OCI-LY7 (cell line): ENCODE data around the gene AMBP. TPM values are rescaled to one million over a fixed set of nuclear protein-coding genes. Genes with fewer than 3 reads are reported as not detected.

Experiments used
- BruUV-seq: library from RNA; stranded (reverse); fragments of 400-500 nt; replicated peaks from 2 replicates; lab custom pipeline; 2021; lab: Mats Ljungman, UMichigan
- CTCF ChIA-PET: fragments of 300-600 bp; sonication (Branson Sonifier 250); formaldehyde crosslinking; loops from one replicate; lab custom pipeline; 2022; ENCODE audit warnings: antibody characterized with exemption; ENCODE audit not compliant: unreplicated experiment; lab: Charles Lee
- POLR2A ChIA-PET: fragments of 300-600 bp; sonication (Branson Sonifier 250); formaldehyde crosslinking; loops from one replicate; lab custom pipeline; 2022; ENCODE audit warnings: antibody characterized with exemption; lab: Charles Lee
- DNase-seq: peaks from one replicate; pipeline ENCODE4 v3.0.0-alpha.2; 2015; ENCODE audit warnings: low spot score
- H2AFZ ChIP-seq: fragments of 200-600 bp; sonication (generic), shearing (Covaris generic); 2 replicates; pipeline ENCODE4 v1.6.1; 2014; ENCODE audit warnings: mild to moderate bottlenecking, antibody characterized with exemption, low read length, moderate library complexity
- H3K27ac ChIP-seq: fragments of 200-600 bp; sonication (generic); 2 replicates; pipeline ENCODE4 v1.5.1; 2014; ENCODE audit warnings: mixed run types, low read depth, mild to moderate bottlenecking, moderate library complexity, low read length, inconsistent platforms; ENCODE audit not compliant: poor library complexity, severe bottlenecking
- H3K36me3 ChIP-seq: fragments of 200-600 bp; sonication (generic); 2 replicates; pipeline ENCODE4 v1.6.1; 2014; ENCODE audit warnings: mild to moderate bottlenecking, antibody characterized with exemption, low read length, moderate library complexity, mixed read lengths; ENCODE audit not compliant: insufficient read depth
- H3K4me1 ChIP-seq: fragments of 200-600 bp; sonication (generic); 2 replicates; pipeline ENCODE4 v1.5.1; 2014; ENCODE audit warnings: mild to moderate bottlenecking, low read length; ENCODE audit not compliant: insufficient read depth, poor library complexity, severe bottlenecking
- H3K4me2 ChIP-seq: fragments of 200-600 bp; sonication (generic); 2 replicates; pipeline ENCODE4 v1.6.1; 2014; ENCODE audit warnings: mild to moderate bottlenecking, low read length
- H3K4me3 ChIP-seq: fragments of 200-600 bp; sonication (generic); 2 replicates; pipeline ENCODE4 v1.5.1; 2014; ENCODE audit warnings: mild to moderate bottlenecking, low read depth, low read length; ENCODE audit not compliant: poor library complexity, severe bottlenecking
- H3K79me2 ChIP-seq: fragments of 200-600 bp; sonication (generic); 2 replicates; pipeline ENCODE4 v1.6.1; 2016; ENCODE audit warnings: low read depth, mild to moderate bottlenecking, low read length, moderate library complexity, mixed read lengths; ENCODE audit not compliant: insufficient read depth
- H3K9me2 ChIP-seq: fragments of 200-600 bp; sonication (generic); 2 replicates; pipeline ENCODE4 v1.6.1; 2016; ENCODE audit warnings: mild to moderate bottlenecking, low read length, mixed read lengths; ENCODE audit not compliant: insufficient read depth
- H3K9me3 ChIP-seq: fragments of 200-600 bp; sonication (generic); 2 replicates; pipeline ENCODE4 v1.6.1; 2014; ENCODE audit warnings: mild to moderate bottlenecking, mixed run types, low read length, mixed read lengths
- H4K20me1 ChIP-seq: fragments of 200-600 bp; sonication (generic); 2 replicates; pipeline ENCODE4 v1.6.1; 2014; ENCODE audit warnings: mild to moderate bottlenecking, antibody characterized with exemption, low read length, moderate library complexity, mixed read lengths; ENCODE audit not compliant: insufficient read depth
- CTCF ChIP-seq: fragments of 200-600 bp; sonication (generic); conservative IDR thresholded peaks from 2 replicates; pipeline ENCODE4 v1.5.1; 2014; ENCODE audit warnings: mild to moderate bottlenecking, antibody characterized with exemption, low read length, moderate library complexity, mixed read lengths
- EZH2phosphoT487 ChIP-seq: fragments of 200-600 bp; sonication (generic); IDR thresholded peaks from 2 replicates; pipeline ENCODE4 v1.6.1; 2018; ENCODE audit warnings: low read depth, borderline replicate concordance, mild to moderate bottlenecking, mixed run types, antibody characterized with exemption, low read length, moderate library complexity, mixed read lengths
- intact Hi-C: fragments of 100-400 bp; cut with micrococcal nuclease; formaldehyde crosslinking; loops from one replicate; pipeline ENCODE4 v1.10.0; 2022; ENCODE audit not compliant: unreplicated experiment
- total RNA-seq, 2 experiments: library from RNA; depleted of rRNA in 1 of 2; stranded (reverse); fragments of >200 nt in 1 of 2; shearing (Covaris generic) in 1 of 2; gene quantifications; 2 replicates each; pipeline ENCODE4 v1.2.3, GENCODE V29; 2014 to 2022

AMBP gene
- total RNA-seq, 2 experiments from 2014 or later = not detected

DNA sequence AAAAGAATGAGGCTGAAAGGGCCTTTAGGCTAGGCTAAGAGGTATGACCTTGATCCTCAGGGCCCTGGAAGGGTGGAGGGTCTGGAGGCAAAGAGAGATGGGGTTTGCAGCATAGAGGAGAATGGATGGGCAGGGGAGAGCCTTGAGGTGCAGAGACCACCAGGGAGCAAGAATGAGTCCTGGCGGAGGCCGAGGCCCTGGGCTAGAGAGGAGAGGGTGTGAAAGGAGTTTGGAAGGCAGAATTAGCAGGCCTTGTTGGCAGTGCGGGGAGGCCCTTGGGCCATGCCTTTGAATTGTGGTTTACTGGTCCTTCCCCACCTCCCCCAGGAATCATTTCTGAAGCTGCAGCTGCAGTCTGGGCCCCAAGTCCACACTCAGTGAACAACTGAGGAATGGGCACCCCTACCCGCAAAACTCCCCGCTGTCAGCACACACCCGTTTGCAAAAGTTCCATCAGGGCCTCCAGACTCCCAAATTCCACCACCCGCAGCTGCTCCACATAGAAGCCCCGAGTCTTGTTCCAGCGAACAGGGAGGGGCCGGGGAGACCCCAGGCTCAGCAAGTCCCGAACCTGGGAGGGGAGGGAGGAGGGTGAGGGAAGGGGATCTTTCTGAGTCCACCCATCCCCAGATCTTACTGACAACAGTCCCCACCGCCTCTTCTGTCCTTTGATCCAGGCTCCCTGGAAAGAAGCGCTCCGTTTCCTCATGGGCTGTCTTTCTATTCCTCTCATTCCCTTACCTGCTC is 18.9 kb upstream of the AMBP start:
- H3K9me3 ChIP-seq = no peaks in the 10 kb centered on the region
- H2AFZ ChIP-seq = no peak overlapping the region
- no peak for DNase-seq
- H3K36me3 ChIP-seq = no peaks in the 10 kb centered on the region
- H3K4me3 ChIP-seq = no peak overlapping the region
- no peaks in the 10 kb centered on the region for H3K4me1 ChIP-seq
- ChIA-PET POLR2A (no interaction called here), CTCF (no interaction called here)
- TF ChIP-seq CTCF (no peak), EZH2phosphoT487 (no peak)
- no peak overlapping the region for H3K4me2 ChIP-seq
- no peak overlapping the region for H3K27ac ChIP-seq
- no peaks in the 10 kb centered on the region for H3K9me2 ChIP-seq
- no TSS peak for BruUV-seq
- intact Hi-C loops = no loop called here
- H4K20me1 ChIP-seq = no peaks in the 10 kb centered on the region
- no peaks in the 10 kb centered on the region for H3K79me2 ChIP-seq

DNA sequence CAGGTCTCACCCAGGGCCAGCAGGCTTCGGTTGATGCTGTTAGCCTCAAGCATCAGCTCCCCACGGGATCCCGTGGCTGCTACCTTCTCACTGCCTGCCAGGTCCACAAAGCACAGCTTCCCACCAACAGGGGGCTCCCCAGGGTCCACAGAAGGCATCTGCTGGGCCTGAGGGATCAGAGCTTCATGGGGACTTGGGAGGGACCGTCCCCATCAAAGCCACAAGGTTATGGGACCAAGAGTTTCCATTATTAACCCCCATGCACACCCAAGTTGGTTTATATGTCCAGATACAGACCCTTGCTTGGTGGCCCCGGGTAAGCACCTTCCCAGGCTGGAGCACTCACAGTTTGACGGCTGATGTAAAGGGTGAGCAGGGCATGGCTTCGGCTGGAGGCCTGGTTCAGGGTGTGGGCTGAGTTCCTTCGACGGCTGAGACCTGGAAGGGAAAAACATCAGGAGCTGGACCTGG is 18.0 kb upstream of the AMBP start:
- Histone ChIP-seq H2AFZ (no peak overlapping the region), H3K27ac (no peak overlapping the region), H3K9me2 (no peaks in the 10 kb centered on the region), H3K9me3 (no peaks in the 10 kb centered on the region), H4K20me1 (no peaks in the 10 kb centered on the region), H3K4me1 (no peaks in the 10 kb centered on the region), H3K4me2 (no peak overlapping the region), H3K79me2 (no peaks in the 10 kb centered on the region), H3K36me3 (no peaks in the 10 kb centered on the region), H3K4me3 (no peak overlapping the region)
- DNase-seq = no peak
- peak; percentile 45; the same call in 1 of the 2 replicates for TF ChIP-seq CTCF
- TF ChIP-seq EZH2phosphoT487 = no peak
- ChIA-PET POLR2A (no interaction called here), CTCF (no interaction called here)
- no TSS peak for BruUV-seq
- intact Hi-C loops = no loop called here

- Histone ChIP-seq H2AFZ (no peak overlapping the region), H3K9me3 (no peaks in the 10 kb centered on the region), H3K4me2 (no peak overlapping the region), H4K20me1 (no peaks in the 10 kb centered on the region), H3K36me3 (no peaks in the 10 kb centered on the region), H3K9me2 (no peaks in the 10 kb centered on the region), H3K4me1 (no peaks in the 10 kb centered on the region), H3K27ac (no peak overlapping the region), H3K4me3 (no peak overlapping the region), H3K79me2 (no peaks in the 10 kb centered on the region)
- TF ChIP-seq CTCF (no peak), EZH2phosphoT487 (no peak)
- CTCF ChIA-PET = no interaction called here
- BruUV-seq = no TSS peak
- intact Hi-C loops = no loop called here
- POLR2A ChIA-PET = no interaction called here
- DNase-seq = no peak
Observed at GRCh38 chr9:114094971-114095370, 16.9 kb upstream of the AMBP start.
